GM12864 (cell line): ENCODE measurements around the gene STK32C.

Experiments
- DNase-seq: peaks from one replicate; pipeline ENCODE4 v3.0.0-alpha.2; 2011; ENCODE audit warnings: low read depth
- H3K4me3 ChIP-seq: 2 replicates; pipeline ENCODE4 v1.5.1; 2011; ENCODE audit warnings: mild to moderate bottlenecking, low read depth, low read length, control low read depth
- CTCF ChIP-seq: IDR thresholded peaks from 2 replicates; pipeline ENCODE4 v1.5.1; 2011; ENCODE audit warnings: low read depth, mild to moderate bottlenecking, moderate library complexity, low read length, control low read depth, inconsistent platforms; ENCODE audit errors: missing control alignments

STK32C gene

DNA sequence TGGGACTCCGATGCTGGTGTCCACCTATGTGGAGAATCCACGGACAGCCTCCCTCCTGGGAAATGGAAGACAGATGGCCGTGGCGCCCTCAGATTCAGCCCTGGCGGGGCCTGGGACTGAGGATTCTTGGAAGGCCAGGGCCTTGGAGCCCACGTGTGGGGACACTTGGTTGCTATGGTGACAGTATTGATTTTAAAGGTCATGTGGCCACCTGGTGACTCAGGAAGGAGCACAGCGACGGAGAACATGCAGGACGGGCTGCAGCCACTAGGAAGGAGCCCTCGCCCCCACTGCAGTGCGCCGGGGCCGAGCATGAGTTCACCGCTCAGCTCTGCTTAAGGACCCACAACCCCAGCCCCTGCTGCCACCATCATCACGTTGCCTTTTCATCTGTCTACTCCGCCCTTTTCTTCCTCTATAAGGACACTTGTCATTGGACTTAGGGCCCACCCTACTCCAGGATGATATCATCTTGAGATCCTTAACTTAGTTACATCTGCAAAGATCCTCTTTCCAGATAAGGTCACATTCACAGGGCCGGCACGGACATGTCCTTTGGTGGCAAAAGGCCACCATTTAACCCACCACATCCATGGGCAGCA lies 3.7 kb upstream of the STK32C start:
- TF ChIP-seq CTCF, result no peak
- no peak overlapping the region for H3K4me3 ChIP-seq
- no peak for DNase-seq

GRCh38 chr10:132310701-132311337 lies 3.1 kb upstream of the STK32C start:
- no peak for TF ChIP-seq CTCF
- DNase-seq, result no peak

GRCh38 chr10:132309879-132310591 lies 2.3 kb upstream of the STK32C start:
- H3K4me3 ChIP-seq, result no peak overlapping the region
- no peak for DNase-seq
- no peak for TF ChIP-seq CTCF

More at GRCh38 chr10:132310701-132311337, 3.1 kb upstream of the STK32C start:
- H3K4me3 ChIP-seq, result no peak overlapping the region

DNA sequence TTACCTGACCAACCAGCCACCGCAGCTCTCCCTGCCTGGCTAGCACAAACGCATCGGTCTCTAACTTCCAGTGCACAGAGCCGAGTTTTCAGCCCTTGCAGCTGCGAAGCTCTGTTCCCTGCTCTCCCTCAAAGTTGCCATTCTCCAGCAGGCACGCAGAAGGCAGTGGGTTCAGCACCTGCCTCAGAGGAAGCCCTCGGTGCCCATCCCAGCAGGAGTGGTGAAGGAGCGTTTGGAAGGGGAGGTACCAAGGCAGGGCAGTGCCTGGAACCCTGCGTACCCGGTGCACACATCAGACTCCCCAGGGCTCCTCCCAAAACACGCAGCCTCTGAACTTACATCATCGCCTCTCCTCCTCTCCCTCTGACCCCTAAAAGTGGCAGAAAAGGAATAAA lies 1.7 kb upstream of the STK32C start:
- no peak for DNase-seq
- TF ChIP-seq CTCF, result no peak

GRCh38 chr10:132308587-132309470 lies 1.1 kb upstream of the STK32C start:
- H3K4me3 ChIP-seq, result peak overlapping the region; percentile 63
- no peak for TF ChIP-seq CTCF
- DNase-seq, result no peak

More for the DNA sequence above, 1.7 kb upstream of the STK32C start:
- no peak overlapping the region for H3K4me3 ChIP-seq

- H3K4me3 ChIP-seq, result peak overlapping the region; percentile 22; the same call in 1 of the 2 replicates
- TF ChIP-seq CTCF, result no peak
- no peak for DNase-seq
Observed at GRCh38 chr10:132306864-132307751, 642 bp downstream of the STK32C start.
